ENCODE results near the gene DENND4A.

DNA sequence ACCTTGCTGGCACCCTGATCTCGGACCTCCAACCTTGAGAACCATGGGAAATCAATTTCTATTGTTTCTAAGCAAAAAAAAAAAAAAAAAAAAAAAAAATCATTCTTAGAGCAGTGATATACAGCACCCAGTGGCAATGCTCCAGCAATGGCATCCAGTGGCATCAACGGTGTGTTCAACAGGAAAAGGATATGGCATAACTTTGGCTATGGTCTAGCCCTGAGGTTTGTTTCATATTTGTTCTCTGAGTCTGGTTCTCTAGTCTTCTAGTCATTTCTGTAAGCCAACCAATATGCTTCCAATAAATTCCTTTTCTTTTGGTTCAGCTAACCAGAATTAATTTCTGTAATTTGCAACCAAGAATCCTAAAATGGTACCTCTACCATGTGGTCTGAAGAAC, 19.2 kb downstream of the DENND4A start:
- TF ChIP-seq, protein P1, sequence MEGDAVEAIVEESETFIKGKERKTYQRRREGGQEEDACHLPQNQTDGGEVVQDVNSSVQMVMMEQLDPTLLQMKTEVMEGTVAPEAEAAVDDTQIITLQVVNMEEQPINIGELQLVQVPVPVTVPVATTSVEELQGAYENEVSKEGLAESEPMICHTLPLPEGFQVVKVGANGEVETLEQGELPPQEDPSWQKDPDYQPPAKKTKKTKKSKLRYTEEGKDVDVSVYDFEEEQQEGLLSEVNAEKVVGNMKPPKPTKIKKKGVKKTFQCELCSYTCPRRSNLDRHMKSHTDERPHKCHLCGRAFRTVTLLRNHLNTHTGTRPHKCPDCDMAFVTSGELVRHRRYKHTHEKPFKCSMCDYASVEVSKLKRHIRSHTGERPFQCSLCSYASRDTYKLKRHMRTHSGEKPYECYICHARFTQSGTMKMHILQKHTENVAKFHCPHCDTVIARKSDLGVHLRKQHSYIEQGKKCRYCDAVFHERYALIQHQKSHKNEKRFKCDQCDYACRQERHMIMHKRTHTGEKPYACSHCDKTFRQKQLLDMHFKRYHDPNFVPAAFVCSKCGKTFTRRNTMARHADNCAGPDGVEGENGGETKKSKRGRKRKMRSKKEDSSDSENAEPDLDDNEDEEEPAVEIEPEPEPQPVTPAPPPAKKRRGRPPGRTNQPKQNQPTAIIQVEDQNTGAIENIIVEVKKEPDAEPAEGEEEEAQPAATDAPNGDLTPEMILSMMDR (IDR thresholded peaks at IDR 0.05 in 4 of 5, conservative IDR thresholded peaks at IDR 0.05 in 1 of 5) = no peak
- no peak for TF ChIP-seq POLR2A (IDR thresholded peaks at IDR 0.05)
